GM19455 (cell line): ENCODE measurements around the gene SDF2L1.
"Not testable (repeated sequence)": the region's sequence is repeated elsewhere in the genome, so short reads cannot be mapped to it uniquely, and the experiment has no call there.

Experiments
- ATAC-seq: cut with Tn5 transposase; IDR thresholded peaks from one replicate; pipeline ENCODE4 v1.9.1; 2021; ENCODE audit not compliant: unreplicated experiment

The SDF2L1 gene, protein sequence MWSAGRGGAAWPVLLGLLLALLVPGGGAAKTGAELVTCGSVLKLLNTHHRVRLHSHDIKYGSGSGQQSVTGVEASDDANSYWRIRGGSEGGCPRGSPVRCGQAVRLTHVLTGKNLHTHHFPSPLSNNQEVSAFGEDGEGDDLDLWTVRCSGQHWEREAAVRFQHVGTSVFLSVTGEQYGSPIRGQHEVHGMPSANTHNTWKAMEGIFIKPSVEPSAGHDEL

DNA sequence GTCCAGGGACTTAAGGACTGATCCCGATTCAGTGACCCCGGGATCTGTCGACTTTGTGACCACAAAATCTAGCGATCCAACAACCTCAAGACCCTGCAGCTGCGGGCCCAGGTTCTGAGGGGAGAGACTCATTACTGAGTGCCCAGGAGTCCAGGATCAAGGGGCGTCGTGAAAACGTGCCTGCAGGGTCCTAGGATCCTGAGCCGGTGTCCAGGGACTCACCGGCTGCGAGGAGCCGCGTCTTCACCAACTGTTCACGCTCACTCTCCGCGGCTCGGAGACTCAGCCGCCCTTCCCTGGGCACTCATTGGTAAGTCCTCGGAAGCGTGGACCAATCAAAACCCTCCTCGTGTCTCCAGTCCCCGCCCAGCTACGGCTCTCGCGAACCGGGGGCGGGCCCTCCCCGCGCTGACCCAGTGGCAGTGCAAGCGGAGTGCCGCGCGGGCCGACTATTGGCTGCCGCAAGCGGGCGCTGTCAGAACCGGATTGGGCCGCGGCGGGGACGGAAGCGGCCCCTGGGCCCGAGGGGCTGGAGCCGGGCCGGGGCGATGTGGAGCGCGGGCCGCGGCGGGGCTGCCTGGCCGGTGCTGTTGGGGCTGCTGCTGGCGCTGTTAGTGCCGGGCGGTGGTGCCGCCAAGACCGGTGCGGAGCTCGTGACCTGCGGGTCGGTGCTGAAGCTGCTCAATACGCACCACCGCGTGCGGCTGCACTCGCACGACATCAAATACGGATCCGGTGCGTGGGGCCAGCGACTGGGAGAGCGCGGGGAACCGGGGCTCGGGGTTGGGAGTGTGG lies at the start of gene SDF2L1:
TSS of gene SDF2L1 (plus strand) at position 514 of the 795 bp plus-strand sequence. CDS start at position 549, 35 bp downstream.
- ATAC-seq, result peak; percentile 88

DNA sequence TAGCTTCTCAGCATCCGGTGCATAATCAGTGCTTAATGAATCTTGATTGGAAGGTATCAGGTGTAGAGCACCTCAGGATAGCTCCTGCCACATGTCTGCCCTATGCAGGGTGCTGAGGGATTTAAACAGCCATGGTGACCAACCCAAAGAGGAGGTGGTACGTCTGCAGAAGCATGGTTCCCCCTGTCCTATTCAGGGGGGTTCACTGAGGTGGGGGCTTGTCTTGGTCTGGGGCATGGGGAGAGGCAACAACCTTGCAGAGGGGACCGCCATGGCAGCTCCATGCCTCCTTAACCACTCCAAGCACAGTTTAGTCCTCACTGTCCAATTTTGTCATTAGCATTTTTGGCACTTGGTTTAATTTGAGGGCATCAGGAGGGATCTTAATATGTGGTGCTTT lies 49.7 kb upstream of the SDF2L1 start:
- ATAC-seq, result no peak

DNA sequence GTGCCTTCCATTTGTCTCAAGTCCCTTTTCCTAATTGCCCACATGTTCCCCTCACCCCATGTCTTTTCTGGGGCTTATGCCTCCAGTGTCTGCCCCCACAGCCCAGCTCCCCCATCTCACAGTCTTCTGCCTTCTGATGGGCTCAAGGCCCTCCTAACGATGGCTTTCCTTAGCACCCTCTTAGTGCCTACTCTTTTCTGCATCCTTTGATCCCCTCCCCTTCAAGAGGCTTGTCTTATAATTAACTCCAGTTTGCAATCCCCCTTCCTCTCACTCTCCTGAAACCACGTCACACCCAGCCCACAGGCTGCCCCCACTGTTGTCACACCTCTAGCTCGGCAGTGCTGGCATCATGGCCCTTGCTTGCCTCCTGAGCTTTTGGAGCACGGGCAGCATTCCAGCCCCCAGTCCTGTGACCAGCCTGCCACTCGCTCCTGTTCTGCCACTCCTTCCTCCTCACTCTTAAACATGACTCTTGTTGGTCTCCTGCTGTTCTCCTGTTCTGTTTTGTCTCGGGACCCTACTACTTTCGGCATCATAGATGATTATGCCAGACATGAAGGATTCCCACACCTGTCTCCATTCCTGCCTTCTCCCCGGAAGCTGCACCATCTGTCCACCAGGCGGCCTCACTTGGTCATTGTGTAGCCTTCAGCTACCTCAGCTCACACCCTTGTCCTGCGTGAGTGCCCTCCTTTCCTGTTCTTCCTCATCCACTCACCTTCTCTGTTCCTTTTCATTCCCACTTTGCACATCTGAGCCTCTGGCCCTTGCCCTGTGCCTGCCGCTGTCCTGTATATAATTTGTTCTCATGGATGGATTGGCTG lies 48.5 kb upstream of the SDF2L1 start:
- no peak for ATAC-seq

DNA sequence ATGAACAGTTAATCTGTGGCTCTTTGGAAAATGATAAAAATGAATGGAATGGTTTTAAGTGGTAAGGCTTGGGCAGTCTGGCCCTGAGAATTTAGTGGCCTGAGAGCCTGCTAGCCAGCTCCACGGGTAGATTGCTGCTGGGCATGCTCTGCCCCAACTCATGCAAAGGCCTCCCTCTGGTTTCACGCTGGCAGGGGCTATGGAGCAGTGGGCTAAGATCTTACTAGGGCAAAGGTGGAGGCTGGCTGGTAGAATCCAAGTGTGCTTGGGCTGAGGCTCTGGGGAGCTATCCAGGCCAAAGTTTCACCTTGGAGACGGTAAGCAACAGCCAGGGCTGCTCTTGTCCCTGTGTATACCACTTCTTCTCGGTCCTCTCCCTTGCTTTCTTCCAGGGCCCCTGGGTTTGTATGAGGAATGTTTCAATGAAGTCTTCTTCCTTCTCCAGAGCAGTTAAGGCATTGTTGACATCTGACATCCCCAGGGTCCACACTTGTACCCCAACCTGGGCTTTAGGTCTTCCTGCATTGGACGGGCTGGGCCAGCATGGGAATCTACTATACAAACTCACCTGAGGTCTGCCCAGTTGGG lies 47.1 kb upstream of the SDF2L1 start:
- no peak for ATAC-seq

DNA sequence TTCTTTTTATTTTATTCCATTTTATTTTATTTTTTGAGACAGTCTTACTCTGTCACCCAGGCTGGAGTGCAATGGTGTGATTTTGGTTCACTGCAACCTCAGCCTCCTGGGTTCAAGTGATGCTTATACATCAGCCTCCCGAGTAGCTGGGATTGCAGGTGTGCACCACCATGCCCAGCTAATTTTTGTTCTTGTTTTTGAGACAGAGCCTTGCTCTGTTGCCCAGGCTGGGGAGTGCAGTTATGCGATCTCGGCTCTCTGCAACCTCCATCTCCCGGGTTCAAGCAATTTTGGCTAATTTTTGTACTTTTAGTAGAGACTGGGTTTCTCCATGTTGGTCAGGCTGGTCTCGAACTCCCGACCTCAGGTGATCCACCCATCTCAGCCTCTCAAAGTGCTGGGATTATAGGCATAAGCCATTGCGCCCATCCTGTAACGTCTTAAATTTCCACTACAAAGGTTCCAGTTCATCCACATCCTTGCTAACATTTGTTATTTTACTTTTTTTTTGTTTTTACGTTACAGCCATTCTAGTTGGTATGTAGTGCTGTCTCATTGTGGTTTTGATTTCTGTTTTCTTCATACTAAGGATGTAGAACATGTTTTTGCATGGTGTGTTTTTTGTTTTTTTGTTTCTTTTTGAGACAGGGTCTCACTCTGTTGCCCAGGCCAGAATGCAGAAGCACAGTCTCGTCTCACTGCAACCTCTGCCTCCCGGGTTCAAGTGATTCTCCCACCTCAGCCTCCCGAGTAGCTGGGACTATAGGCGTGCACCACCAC lies 45.6 kb upstream of the SDF2L1 start:
- not testable (repeated sequence) for ATAC-seq

DNA sequence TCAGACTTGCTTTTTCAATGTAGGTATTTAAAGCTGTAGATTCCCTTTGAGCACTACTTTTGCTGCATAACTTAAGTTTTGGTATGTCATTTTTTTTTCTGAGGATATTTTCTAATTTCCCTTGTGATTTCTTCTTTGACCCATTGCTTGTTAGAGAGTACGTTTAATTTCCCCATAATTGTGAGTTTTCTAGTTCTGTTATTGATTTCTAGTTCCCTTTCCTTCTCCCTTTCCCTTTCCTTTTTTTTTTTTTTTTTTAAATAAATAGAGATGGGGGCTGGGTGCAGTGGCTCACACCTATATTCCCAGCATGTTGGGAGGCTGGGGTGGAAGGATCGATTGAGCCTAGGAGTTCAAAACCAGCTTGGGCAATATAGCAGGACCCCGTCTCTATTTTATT lies 43.8 kb upstream of the SDF2L1 start:
- ATAC-seq, result no peak

DNA sequence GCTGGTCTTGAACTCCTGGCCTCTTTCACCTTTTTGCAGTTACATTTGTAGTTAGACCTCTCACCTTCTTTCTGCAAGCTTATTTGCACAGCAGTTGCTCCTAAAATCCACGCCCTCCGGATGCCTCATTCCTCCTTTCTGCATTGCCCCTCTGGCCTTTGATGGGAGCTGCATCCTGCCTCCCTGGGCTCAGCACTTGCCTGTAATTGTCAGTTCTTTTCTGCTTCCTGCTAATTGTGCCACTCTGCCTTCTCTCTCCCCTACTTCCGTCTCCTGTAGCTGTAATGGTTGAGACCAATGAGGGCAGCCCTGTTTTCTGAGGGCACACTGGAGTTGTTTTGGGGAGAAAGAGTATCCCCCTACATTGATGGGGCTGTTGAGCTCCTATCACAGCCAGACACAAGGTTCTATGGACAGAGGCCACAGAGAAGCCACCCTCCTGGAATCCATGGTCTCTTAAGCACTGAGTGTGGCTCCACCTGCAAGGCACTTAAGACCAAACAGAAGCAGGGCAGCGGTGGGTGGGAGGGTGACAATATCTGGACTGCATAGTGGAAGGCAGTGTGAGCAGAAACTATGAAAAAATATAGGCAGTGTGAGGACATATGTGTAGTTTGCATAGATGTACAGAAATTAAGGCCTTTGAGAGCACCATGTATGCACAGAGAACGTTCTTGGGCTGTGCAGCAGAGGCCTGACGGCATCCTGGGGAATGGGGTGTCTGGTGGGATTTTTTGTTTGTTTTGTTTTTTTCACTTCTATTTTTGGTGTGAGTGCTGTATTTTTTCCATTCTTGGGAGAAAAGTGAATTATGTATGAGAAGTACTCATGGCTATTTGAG lies 42.8 kb upstream of the SDF2L1 start:
- ATAC-seq, result no peak

DNA sequence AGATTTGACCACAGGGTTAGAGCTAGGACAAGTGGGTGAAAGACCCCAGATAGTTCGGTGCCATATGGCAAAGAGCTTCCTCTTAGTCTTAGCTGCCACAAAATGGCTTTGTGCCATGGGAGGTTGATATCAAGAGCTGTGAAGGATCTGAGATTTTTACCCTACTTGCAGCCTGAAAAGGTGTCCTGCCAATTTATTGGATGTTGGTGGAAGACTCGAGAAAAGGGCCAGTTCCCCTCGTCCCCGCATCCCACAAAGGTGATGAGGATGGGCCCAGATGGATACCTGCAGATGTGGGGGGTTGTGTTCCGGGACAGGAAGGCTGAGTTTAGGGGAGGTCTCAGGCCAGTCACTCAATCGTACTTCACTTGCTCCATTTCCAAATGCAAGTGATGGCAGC lies 39.5 kb upstream of the SDF2L1 start:
- no peak for ATAC-seq

DNA sequence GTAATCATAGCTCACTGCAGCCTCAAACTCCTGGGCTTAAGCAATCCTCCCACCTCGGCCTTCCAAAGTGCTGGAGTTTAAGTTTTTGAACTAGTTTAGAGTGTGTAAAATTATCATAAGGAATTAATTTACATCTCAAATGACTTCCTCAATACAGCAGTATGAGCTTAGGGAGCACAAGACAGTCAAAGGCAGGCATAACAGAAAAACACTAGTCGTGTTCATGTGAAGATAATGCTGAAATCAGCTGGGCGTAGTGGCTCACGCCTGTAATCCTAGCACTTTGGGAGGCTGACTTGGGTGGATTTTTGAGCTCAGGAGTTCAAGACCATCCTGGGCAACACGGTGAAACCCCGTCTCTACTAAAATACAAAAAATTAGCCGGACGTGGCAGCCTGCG lies 38.1 kb upstream of the SDF2L1 start:
- ATAC-seq, result no peak

DNA sequence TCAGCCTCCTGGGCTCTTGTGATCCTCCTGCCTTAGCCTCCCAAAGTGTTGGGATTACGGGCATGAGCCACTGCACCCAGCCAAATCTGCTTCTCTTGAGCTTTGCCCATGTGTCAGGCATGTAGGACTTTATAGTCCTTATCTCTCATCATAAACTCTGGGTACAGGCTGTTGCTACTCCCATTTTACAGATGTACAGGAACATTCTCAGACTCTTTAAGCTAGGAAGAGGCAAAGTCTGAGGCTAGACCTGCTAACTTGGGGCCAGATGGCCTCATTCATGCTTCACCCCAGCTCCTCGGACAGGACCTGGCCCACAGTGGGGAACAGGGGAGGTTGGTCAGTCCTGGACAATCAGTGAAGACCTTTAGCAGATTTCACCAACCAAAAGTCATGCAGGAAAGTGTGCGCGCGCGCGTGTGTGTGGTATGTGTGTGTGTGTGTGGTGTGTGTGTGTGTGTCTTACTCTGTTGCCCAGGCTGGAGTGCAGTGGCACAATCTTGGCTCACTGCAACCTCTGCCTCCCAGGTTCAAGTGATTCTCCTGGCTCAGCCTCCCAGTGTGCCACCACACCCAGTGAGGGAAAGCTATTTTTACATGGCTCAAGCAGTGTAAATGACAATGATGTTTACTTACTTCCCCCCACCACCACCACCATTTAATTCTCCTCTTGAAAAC lies 36.1 kb upstream of the SDF2L1 start:
- no peak for ATAC-seq

DNA sequence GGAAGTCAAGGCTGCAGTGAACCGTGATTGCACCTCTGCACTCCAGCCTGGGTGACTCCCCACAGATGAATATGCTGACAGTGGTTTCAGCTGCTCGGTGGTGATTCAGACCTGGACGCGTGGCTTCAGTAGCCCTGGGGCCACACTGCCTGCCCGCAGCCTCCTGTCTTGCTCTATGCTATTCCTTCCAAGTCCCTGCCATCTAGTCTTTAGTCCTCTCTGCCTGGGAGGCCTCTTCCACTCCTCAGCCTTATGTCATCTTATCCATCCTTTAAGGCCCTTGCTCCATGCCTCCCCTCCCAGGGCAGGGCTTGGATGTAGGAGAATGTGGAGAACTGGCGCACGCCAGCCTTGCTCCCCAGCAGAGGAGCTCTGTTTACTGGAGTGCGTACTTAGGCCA lies 35.3 kb upstream of the SDF2L1 start:
- no peak for ATAC-seq

DNA sequence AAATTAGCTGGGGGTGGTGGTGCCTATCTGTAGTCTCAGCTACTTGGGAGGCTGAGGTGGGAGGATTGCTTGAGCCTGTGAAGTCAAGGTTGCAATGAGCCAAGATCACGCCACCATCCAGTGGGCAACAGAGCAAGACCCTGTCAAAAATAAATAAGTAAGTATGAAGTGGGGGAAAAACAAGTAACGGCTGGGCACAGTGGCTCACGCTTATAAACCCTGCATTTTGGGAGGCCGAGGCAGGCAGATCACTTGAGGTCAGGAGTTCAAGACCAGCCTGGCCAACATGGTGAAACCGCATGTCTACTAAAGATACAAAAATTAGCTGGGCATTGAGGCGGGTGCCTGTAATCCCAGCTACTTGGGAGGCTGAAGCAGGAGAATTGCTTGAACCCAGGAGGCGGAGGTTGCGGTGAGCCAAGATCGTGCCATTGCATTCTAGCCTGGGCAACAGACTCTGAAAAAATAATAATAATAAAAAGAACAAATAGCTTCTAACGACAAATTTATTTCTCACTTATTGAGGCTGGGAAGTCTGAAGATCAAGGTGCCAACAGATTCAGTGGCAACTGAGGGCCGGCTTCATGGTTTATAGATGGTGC lies 32.4 kb upstream of the SDF2L1 start:
- not testable (repeated sequence) for ATAC-seq

DNA sequence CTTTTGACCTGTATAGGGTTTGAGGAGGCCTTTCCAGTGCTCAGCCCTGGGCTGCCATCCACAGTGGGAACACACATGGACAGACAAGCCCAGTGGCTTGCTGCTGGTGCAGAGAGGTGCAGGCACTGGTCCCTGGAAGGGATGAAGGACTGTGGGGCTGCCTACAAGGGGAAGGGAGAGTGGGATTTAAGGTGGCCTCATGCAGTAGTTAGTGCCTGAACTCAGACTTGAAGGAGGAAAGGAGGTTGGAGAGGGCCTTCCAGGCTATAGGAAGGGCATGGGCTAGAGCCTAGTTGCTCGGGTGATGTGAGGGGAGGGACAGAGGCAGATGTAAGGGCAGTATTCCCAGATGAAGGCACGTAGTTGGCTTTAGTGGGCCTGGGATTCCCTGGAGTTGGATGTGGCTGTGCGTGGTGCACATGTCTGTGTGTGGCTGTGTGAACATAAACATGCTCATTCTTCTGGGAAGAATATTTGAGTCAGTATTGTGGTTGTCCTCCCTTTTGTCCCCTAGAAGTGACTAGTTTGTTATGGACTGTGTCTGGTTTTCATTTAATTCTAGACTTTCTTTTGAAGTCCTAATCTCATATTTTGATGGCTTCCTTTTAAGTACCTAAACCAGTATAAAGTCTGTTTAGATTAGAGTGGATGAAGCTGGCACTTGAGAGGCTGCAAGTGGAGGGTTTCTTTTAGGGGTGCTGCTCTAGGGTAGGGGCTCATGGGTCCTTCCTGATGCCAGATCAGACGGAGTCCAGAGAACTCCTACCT lies 30.7 kb upstream of the SDF2L1 start:
- no peak for ATAC-seq

DNA sequence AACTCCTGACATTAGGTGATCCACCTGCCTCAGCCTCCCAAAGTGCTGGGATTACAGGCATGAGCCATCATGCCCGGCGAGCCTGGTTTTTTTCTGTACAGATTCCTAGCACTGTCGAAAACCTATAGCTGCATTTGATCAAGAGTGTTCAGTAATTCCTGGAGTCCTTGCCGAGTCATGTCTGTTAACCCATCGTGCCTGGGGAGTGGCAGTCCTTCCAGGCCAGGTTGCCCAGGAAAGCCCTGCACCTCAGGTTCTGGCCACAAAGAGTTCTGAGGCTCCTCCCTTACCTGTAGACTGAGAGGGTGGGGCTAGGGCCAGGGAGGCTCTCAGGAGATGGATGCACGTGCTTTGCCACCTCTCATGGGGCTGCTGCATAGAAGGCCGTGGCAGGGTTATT lies 29.2 kb upstream of the SDF2L1 start:
- ATAC-seq, result no peak

DNA sequence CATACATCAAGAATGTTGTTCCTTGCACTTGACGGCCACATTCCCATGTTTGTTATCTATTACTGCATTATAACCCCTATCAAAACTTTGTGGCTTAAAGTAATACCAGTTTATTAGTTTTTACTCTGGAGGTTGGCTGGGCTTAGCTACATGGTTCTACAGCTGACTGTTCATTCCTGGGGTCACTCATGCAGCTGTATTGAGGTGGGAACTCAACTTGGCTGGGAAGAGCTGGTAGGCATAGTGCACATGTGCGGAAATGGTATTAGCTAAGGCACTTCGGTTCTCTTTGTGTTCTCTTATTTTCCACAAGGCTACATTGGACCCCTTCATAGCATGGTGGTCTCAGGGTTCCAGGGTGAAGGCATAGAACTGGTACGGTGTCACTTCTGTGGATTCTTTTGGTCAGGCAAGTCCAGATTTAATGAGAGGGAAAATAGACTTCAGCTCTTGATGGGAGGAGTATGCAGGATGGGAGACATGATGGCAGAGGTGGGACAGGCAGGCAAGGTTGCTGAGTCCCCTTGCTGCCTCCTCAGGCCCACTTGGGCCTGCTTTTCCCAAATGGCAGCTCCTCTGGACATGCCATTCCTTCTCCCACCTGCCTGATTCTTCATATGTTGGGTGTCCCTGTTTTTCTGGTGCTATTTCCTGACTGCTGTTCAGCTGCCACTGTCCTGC lies 28.4 kb upstream of the SDF2L1 start:
- no peak for ATAC-seq

DNA sequence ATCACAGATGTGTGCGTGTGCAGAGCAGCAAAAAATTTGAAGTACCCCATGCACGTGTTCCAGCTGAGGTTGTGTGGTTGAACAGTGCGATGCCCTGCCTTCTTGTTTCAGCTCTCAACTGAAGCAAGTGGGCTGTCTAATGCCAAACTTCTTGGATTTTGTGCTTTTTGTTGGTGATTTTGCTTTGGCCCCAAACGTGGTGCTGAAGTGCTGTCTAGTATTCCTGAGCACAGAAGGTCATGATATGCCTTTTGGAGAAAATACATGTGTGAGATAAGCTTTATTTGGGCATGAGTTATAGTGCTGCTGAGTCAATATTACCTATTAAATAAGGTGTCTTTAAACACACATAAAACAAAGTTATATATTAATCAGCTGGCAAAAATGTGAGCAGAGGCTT lies 26.4 kb upstream of the SDF2L1 start:
- ATAC-seq, result no peak

DNA sequence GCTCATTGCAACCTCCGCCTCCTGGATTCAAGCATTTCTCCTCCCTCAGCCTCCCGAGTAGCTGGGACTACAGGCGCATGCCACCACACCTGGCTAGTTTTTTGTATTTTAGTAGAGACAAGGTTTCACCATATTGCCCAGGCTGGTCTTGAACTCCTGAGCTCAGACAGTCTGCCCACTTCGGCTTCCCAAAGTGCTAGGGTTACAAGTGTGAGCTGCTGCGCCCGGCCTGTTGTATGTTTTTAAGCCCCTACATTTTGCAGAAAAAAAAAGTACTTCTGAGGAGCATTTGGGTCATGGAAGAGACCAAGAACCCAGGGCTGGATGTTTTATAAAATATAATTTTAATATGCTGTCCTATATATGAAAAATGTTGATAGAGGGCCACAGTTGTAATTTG lies 24.8 kb upstream of the SDF2L1 start:
- not testable (repeated sequence) for ATAC-seq
